ENCODE data around the gene UBAC2. TPM values are rescaled to one million over a fixed set of nuclear protein-coding genes. Genes with fewer than 3 reads are reported as not detected.

UBAC2 gene
- total RNA-seq, 4 donors from 2014 or later: 51.0 to 71.5 (median 61.1) TPM

GRCh38 chr13:99285432-99286182 lies 85.0 kb downstream of the UBAC2 start:
- Histone ChIP-seq H3K27me3 (no peaks in the 10 kb centered on the region), H3K27ac (peak overlapping the region; percentile 17 to 78 (median 55)), H3K4me1 (peaks cover 55 to 59% of the 10 kb centered on the region in 2 donors), H3K9me3 (no peaks in the 10 kb centered on the region), H3K4me3 (no peak overlapping the region), H3K36me3 (no peaks in the 10 kb centered on the region)
- DNase-seq: no peak
- no peak for ATAC-seq
- in situ Hi-C loops (cut with MboI; ENCODE audit: low sequenced_read_pairs in 4 of 4): no loop called here
- TF ChIP-seq, protein P1, sequence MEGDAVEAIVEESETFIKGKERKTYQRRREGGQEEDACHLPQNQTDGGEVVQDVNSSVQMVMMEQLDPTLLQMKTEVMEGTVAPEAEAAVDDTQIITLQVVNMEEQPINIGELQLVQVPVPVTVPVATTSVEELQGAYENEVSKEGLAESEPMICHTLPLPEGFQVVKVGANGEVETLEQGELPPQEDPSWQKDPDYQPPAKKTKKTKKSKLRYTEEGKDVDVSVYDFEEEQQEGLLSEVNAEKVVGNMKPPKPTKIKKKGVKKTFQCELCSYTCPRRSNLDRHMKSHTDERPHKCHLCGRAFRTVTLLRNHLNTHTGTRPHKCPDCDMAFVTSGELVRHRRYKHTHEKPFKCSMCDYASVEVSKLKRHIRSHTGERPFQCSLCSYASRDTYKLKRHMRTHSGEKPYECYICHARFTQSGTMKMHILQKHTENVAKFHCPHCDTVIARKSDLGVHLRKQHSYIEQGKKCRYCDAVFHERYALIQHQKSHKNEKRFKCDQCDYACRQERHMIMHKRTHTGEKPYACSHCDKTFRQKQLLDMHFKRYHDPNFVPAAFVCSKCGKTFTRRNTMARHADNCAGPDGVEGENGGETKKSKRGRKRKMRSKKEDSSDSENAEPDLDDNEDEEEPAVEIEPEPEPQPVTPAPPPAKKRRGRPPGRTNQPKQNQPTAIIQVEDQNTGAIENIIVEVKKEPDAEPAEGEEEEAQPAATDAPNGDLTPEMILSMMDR (IDR thresholded peaks at IDR 0.05 in 4 of 5, conservative IDR thresholded peaks at IDR 0.05 in 1 of 5): no peak
- no peak for TF ChIP-seq POLR2A (IDR thresholded peaks at IDR 0.05)
- intact Hi-C loops (cut with DNase I; ENCODE audit: low total_unique reads): loop anchor here (10.0 kb wide), 1 partner anchor 209 kb away; no protein-coding TSS in a partner anchor

- Histone ChIP-seq H3K9me3 (no peaks in the 10 kb centered on the region), H3K36me3 (no peaks in the 10 kb centered on the region), H3K27me3 (no peaks in the 10 kb centered on the region), H3K27ac (peak overlapping the region; percentile 6 to 60 (median 29)), H3K4me1 (peaks cover 37 to 40% of the 10 kb centered on the region in 2 donors), H3K4me3 (no peak overlapping the region)
- intact Hi-C loops (cut with DNase I; ENCODE audit: low total_unique reads): loop anchor here (10.0 kb wide), 1 partner anchor 207 kb away; no protein-coding TSS in a partner anchor
- TF ChIP-seq, protein P1 (IDR thresholded peaks at IDR 0.05 in 4 of 5, conservative IDR thresholded peaks at IDR 0.05 in 1 of 5): no peak
- no peak for TF ChIP-seq POLR2A (IDR thresholded peaks at IDR 0.05)
- no peak for DNase-seq
- ATAC-seq: peak in 1 of 2 donors; percentile 50
- in situ Hi-C loops (cut with MboI; ENCODE audit: low sequenced_read_pairs in 4 of 4): no loop called here
These were observed 86.9 kb downstream of the UBAC2 start for GRCh38 chr13:99287551-99287950.

- intact Hi-C loops (cut with DNase I; ENCODE audit: low total_unique reads): loop anchor here (10.0 kb wide), 1 partner anchor 207 kb away; no protein-coding TSS in a partner anchor
- no peaks in the 10 kb centered on the region for H3K27me3 ChIP-seq
- DNase-seq: no peak
- TF ChIP-seq, protein P1 (IDR thresholded peaks at IDR 0.05 in 4 of 5, conservative IDR thresholded peaks at IDR 0.05 in 1 of 5): no peak
- no peak for ATAC-seq
- in situ Hi-C loops (cut with MboI; ENCODE audit: low sequenced_read_pairs in 4 of 4): no loop called here
- H3K4me3 ChIP-seq: no peak overlapping the region
- H3K9me3 ChIP-seq: no peaks in the 10 kb centered on the region
- peaks cover 32 to 37% of the 10 kb centered on the region in 2 donors for H3K4me1 ChIP-seq
- peak overlapping the region in 2 of 4 donors; percentile 20 to 47 for H3K27ac ChIP-seq
- H3K36me3 ChIP-seq: no peaks in the 10 kb centered on the region
These were observed 87.4 kb downstream of the UBAC2 start for GRCh38 chr13:99288089-99288488.

- DNase-seq (no peak), ATAC-seq (no peak)
- Histone ChIP-seq H3K9me3 (no peaks in the 10 kb centered on the region), H3K36me3 (no peaks in the 10 kb centered on the region), H3K4me3 (no peak overlapping the region), H3K27me3 (no peaks in the 10 kb centered on the region), H3K27ac (no peak overlapping the region), H3K4me1 (peaks cover 31 to 37% of the 10 kb centered on the region in 2 donors)
- TF ChIP-seq POLR2A (IDR thresholded peaks at IDR 0.05): no peak
- TF ChIP-seq, protein P1 (IDR thresholded peaks at IDR 0.05 in 4 of 5, conservative IDR thresholded peaks at IDR 0.05 in 1 of 5): no peak
- intact Hi-C loops (cut with DNase I; ENCODE audit: low total_unique reads): loop anchor here (10.0 kb wide), 1 partner anchor 206 kb away; no protein-coding TSS in a partner anchor
- in situ Hi-C loops (cut with MboI; ENCODE audit: low sequenced_read_pairs in 4 of 4): no loop called here
These were observed 88.6 kb downstream of the UBAC2 start for GRCh38 chr13:99289271-99289670.
